Lower leg skin (tissue), 3 donors: Measurements from ENCODE around the gene HK3.

ENCODE experiments used
- CTCF ChIP-seq, 3 donors: fragments of 450-650 bp; IDR thresholded peaks; one replicate each; pipeline ENCODE4 v1.5.1; 2016; ENCODE audit warnings: antibody characterized with exemption in 3 of 3, mild to moderate bottlenecking in 3 of 3, moderate library complexity in 2 of 3
- POLR2A ChIP-seq, 2 donors: fragments of 450-650 bp; IDR thresholded peaks; one replicate each; pipeline ENCODE4 v1.6.1; 2016 to 2017; ENCODE audit warnings: antibody characterized with exemption in 2 of 2, mild to moderate bottlenecking in 1 of 2, moderate library complexity in 1 of 2

- TF ChIP-seq CTCF (IDR thresholded peaks at IDR 0.05) (no peak), POLR2A (IDR thresholded peaks at IDR 0.05) (no peak)
Observed at GRCh38 chr5:176849611-176850227, 49.4 kb downstream of the HK3 start.
